ENCODE data around the gene OR2V1. TPM values are rescaled to one million over a fixed set of nuclear protein-coding genes. Genes with fewer than 3 reads are reported as not detected.

OR2V1 gene
- polyA plus RNA-seq, 3 donors, result 0.06 TPM; not detected in 2

Other genes starting within 250 kb of the OR2V1 start
- 1 to 10 TPM in 1 of 3 donors, under 1 TPM in 2; 0.34 to 1.1 (median 0.56) TPM for gene BTNL8, start 232.0 kb downstream of the OR2V1 start, polyA plus RNA-seq (ENCODE audit: insufficient read length in 3 of 3)
- gene BTNL3, start 142.3 kb downstream of the OR2V1 start, polyA plus RNA-seq (ENCODE audit: insufficient read length in 3 of 3), result under 1 TPM in 1 of 3 donors, not detected in 2; 0.09 TPM
- 10 to 100 TPM in 2 of 3 donors, 1 to 10 TPM in 1; 5.3 to 14.7 (median 10.2) TPM for gene BTNL9, start 90.9 kb downstream of the OR2V1 start, polyA plus RNA-seq (ENCODE audit: insufficient read length in 3 of 3)
- gene OR2V2, start 16.4 kb upstream of the OR2V1 start, polyA plus RNA-seq (ENCODE audit: insufficient read length in 3 of 3), result under 1 TPM in 2 of 3 donors, not detected in 1; 0.04 TPM
- under 1 TPM; 0.23 to 0.42 (median 0.31) TPM for gene TRIM7, start 74.0 kb upstream of the OR2V1 start, polyA plus RNA-seq (ENCODE audit: insufficient read length in 3 of 3)
- gene TRIM41, start 92.1 kb upstream of the OR2V1 start, polyA plus RNA-seq (ENCODE audit: insufficient read length in 3 of 3), result 10 to 100 TPM; 38.3 to 40.6 (median 40.1) TPM
- gene RACK1, start 112.7 kb upstream of the OR2V1 start, polyA plus RNA-seq (ENCODE audit: insufficient read length in 3 of 3), result 1,000 to 10,000 TPM; 2,611 to 3,136 (median 2,727) TPM
- 10 to 100 TPM; 20.8 to 49.2 (median 41.5) TPM for gene TRIM52, start 130.0 kb upstream of the OR2V1 start, polyA plus RNA-seq (ENCODE audit: insufficient read length in 3 of 3)
- gene OR4F3, start 236.1 kb upstream of the OR2V1 start, polyA plus RNA-seq (ENCODE audit: insufficient read length in 3 of 3), result not detected

Measured in renal pelvis (tissue), 3 donors.